Cortex of kidney (tissue), 1 donor: ENCODE data around the gene RBBP9.
"Not testable (repeated sequence)": the region's sequence is repeated elsewhere in the genome, so short reads cannot be mapped to it uniquely, and the experiment has no call there.

Experiments used
- DNase-seq: peaks from one replicate; lab custom pipeline; 2025; lab: John Stamatoyannopoulos, UW

The RBBP9 gene

DNA sequence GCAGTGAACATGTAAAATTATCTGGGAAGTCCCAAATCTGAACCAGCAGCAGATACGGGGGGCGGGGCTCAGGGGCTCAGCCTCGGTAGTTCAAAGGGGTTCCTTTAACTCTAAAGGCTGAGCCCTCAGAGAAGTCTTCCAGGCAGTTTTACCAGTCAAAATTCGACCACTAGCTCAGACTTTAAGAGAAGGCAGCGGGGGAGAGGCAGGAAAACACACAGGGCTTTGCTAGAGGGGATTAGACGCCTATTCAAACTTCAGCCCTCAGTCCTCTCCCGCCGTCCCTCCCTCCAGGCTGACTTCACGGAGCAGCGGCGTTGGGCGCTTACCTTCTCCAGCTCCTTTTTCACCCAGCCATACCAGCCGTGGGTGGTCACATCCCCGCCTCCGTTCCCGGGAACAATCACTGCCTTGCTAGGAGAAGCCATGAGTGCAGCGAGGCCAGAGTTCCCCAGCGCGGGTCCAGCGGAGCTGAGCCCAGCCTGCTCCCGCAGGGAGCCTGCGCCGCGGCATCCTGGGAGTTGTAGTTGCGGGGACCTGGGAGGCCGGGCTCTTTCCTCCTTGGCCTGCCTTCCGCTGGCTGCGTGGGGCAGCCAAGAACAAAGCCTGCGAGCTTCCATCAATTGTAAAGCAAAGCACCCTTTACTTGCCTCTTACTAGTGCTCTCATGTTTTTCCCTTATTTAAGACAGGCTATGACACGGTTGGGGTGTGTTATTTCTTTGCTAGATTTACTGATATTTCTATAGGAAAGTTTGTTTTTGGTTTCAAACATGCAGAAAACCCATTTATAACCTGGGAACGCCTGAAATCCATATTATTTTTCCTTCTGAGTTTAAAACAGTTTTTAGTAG is at the start of gene RBBP9:
Gene RBBP9 (minus strand): TSS at position 486 of the 853 bp plus-strand sequence. CDS start 58 bp downstream, at position 428.
- DNase-seq, result no peak

DNA sequence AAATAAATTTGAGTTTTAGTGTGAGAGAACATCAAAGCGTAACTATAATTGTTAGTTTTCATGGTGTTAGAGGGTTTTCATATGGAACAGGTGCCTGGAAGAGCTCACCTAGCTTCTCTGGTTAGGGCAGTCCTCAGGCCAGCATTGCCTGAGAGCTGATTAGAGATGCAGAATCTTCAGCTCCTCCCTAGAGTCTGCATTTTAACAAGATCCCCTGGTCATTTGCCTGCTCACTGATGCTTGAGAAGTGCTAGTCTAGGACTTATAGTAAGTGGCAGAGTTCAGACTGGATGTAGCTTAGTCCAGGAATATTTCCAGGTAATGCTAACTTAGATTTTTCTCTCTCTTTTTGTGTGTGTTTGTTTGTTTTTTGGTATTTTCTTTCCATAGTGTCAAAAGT is 48.5 kb upstream of the RBBP9 start:
- no peak for DNase-seq

DNA sequence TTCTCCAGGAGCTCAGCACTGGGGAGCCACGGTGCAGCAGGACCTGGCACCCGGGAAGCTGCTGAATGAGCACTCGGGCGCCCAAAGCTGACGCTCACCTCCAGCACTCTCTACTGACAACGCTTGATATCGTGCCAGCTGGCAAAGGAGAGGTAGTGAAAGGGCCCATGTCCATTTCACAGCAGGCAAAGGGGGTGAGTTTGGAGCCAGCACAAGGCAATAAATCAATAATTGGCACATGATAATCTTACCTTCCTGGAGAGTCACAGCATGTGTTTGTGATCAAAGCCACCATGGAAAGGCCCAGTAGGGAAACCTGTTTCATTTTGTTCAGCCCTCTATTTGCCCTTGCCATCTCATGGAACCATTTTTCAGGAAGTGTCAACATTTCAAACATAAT is 46.9 kb upstream of the RBBP9 start:
- no peak for DNase-seq

- no peak for DNase-seq
These were observed 46.2 kb upstream of the RBBP9 start for GRCh38 chr20:18543216-18543615.

GRCh38 chr20:18541741-18542140 is 44.7 kb upstream of the RBBP9 start:
- no peak for DNase-seq

- no peak for DNase-seq
These were observed 40.6 kb upstream of the RBBP9 start for GRCh38 chr20:18537651-18538050.

- no peak for DNase-seq
These were observed 37.1 kb upstream of the RBBP9 start for GRCh38 chr20:18533978-18534644.

DNA sequence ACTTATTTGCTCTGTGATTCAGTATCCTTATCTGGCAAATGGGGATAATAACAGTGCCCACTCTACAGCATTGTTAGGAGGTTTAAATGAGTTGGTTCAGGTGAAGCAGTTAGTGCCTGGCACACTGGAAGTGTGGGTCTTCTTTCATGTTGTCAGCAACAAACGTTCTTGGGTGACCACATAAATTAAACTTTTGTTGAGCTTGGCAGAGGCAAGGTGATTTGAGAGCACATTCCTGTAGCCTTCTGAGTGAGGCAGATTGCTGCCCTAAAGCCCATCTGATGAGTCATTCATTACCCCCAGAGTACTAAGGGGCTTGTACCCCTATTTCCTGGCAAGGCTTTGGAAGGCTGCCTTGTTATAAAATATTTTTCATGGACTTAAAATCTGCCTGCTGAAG is 36.5 kb upstream of the RBBP9 start:
- DNase-seq, result no peak

- no peak for DNase-seq
These were observed 35.6 kb upstream of the RBBP9 start for GRCh38 chr20:18532626-18533025.

GRCh38 chr20:18529041-18529440 is 32.0 kb upstream of the RBBP9 start:
- no peak for DNase-seq

DNA sequence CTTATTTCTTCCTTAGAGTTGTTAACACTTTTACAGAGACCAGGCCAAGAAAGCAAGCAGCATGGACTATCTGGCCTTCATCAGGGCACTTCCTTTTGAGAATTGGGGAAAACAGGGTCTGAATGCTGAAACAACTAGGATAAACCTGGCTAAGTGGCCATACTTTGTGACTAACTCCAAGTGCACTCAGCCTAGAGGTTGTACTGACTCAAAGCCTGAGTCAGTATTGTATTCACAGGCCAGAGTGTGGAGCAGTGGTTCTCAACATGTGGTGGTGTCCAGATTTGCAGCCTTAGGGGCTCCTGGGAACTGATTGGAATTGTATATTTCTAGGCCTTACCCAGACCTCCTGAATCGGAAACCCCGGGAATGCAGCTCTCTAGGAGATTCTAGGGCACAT is 30.8 kb upstream of the RBBP9 start:
- DNase-seq, result no peak

DNA sequence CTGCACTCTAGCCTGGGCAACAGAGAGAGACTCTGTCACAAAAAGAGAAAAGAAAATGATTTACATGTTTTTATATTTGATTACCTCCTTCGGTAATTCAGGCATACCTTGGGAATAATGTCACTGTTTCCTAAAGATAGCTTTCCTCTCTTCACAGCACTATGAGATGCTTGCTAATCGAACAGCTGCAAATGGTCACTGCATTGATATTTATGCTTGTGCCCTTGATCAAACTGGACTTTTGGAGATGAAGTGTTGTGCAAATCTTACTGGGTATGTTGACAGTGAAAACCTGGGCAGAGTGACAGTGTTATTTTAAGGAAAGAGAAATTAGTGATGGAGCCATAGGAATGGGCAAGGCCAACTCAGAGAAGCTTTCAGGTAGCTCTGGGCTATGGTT is 30.3 kb upstream of the RBBP9 start:
- DNase-seq, result no peak

- DNase-seq, result not testable (repeated sequence)
These were observed 29.7 kb upstream of the RBBP9 start for GRCh38 chr20:18526761-18527160.

- no peak for DNase-seq
These were observed 27.6 kb upstream of the RBBP9 start for GRCh38 chr20:18524646-18525045.

GRCh38 chr20:18523066-18523465 is 26.0 kb upstream of the RBBP9 start:
- no peak for DNase-seq

- not testable (repeated sequence) for DNase-seq
These were observed 25.0 kb upstream of the RBBP9 start for GRCh38 chr20:18522066-18522465.

DNA sequence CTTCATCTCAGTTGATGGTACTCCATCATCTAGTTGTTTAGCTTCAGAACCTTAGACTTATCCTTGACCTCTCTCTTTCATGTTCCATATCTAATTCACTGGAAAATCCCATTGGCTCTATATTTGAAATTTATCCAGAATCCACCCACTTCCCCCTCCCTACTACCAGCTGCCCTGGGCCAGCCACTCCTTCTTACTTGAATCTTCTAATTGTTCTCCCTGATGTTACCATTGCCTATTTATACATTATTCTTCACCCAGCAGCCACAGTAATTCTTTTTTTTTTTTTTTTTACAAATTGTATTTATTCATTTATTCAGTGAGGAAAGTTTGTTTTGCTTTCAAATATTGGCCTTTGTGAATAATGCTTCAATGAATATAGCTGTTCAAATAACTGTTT is 18.9 kb upstream of the RBBP9 start:
- no peak for DNase-seq

DNA sequence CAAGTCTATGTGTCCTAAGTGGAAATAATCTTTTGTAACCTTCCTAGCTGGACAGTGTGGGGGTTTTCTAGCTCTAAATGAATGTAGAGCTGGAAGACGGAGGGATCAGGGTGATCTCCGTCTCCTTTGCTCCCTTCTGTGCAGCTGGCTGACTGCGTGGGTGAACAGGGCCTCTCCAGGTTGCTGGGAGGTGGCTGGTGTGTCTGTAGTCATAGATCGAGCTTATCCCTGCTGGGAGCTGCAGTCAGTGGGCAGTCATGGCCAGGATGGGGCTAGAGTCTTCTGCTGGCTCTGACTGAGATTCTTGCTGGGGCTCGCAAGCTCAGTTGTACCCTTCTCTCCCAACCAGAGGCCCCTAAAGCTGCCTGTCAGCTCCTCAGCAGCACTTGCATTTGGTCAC is 17.1 kb upstream of the RBBP9 start:
- no peak for DNase-seq

DNA sequence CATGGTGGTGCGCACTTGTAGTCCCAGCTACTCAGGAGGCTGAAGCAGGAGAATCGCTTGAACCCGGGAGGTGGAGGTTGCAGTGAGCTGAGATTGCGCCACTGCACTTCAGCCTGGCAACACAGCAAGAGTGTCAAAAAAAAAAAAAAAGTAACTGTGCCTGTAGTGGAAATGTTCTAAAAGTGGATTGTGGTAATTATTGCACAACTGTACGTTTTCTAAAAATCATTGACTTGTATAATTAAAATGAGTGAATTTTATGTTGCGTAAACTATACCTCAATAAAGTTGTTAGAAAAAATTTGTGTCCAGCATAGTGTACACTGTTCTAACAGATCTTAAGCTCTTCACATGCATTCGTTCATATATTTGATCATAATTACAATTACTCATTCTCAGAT is 16.2 kb upstream of the RBBP9 start:
- DNase-seq, result no peak

GRCh38 chr20:18511571-18511970 is 14.5 kb upstream of the RBBP9 start:
- no peak for DNase-seq

GRCh38 chr20:18507218-18508191 is 10.5 kb upstream of the RBBP9 start, which contains the start of gene SEC23B:
Gene SEC23B, plus strand, starts transcription at chr20:18507940. Its CDS starts 2,896 bp downstream, at chr20:18510836.
- peak; percentile 92 for DNase-seq

DNA sequence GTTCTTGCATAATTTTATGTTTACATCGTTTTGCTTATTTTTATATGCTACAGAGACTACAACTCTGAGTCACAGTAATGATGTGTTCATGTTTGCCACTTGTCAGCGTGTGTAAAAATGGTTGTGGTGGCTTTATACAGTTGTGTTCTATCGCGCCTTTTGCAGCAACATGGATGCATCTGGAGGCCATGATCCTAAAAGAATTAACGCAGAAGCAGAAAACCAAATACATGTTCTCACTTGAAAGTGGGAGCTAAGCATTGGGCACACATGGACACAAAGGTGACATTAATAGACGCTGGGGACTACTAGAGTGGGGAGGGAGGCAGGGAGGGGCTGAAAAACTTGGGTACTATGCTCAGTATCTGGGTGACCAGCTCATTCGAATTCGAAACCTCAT is 9.7 kb upstream of the RBBP9 start:
- DNase-seq, result no peak
